GM23338 (cell line): Measurements from ENCODE around the gene SLC35D3. TPM values are rescaled to one million over a fixed set of nuclear protein-coding genes. Genes with fewer than 3 reads are reported as not detected.

Experiments
- ATAC-seq: fragments of 200-7000 bp; cut with Tn5 transposase; 3 replicates; pipeline ENCODE4 v1.9.1; 2020
- DNase-seq: peaks from one replicate; pipeline ENCODE4 v3.0.0-alpha.2; 2015; ENCODE audit warnings: low spot score
- H2AFZ ChIP-seq: fragments of 200-600 bp; sonication (generic); 2 replicates; pipeline ENCODE4 v1.8.0; 2016; ENCODE audit warnings: antibody characterized with exemption, mild to moderate bottlenecking, moderate library complexity
- H3F3A ChIP-seq: fragments of 200-600 bp; sonication (generic); replicated peaks from 2 replicates; pipeline ENCODE4 v1.8.0; 2017; ENCODE audit warnings: antibody characterized with exemption, mixed run types, low read depth
- H3K27ac ChIP-seq: fragments of 200-600 bp; sonication (generic); 2 replicates; pipeline ENCODE4 v1.6.1; 2016; ENCODE audit warnings: low read depth
- H3K27me3 ChIP-seq: fragments of 200-600 bp; sonication (generic); 2 replicates; pipeline ENCODE4 v1.8.0; 2016; ENCODE audit warnings: mild to moderate bottlenecking, mixed run types, moderate library complexity; ENCODE audit not compliant: insufficient read depth
- H3K36me3 ChIP-seq: fragments of 200-600 bp; sonication (generic); 2 replicates; pipeline ENCODE4 v1.8.0; 2016; ENCODE audit warnings: mild to moderate bottlenecking; ENCODE audit not compliant: insufficient read depth
- H3K4me1 ChIP-seq: fragments of 200-600 bp; sonication (generic); 2 replicates; pipeline ENCODE4 v1.8.0; 2016; ENCODE audit warnings: mild to moderate bottlenecking, moderate library complexity; ENCODE audit not compliant: insufficient read depth
- H3K4me2 ChIP-seq: fragments of 200-600 bp; sonication (generic); 2 replicates; pipeline ENCODE4 v1.7.1; 2017; ENCODE audit warnings: mixed run types
- H3K4me3 ChIP-seq: fragments of 200-600 bp; sonication (generic); 2 replicates; pipeline ENCODE4 v1.6.1; 2016; ENCODE audit warnings: mixed run types
- H3K79me2 ChIP-seq: fragments of 200-600 bp; sonication (generic); replicated peaks from 2 replicates; pipeline ENCODE4 v1.8.0; 2017; ENCODE audit warnings: mild to moderate bottlenecking; ENCODE audit not compliant: insufficient read depth
- H3K9me2 ChIP-seq: fragments of 200-600 bp; sonication (generic); 2 replicates; pipeline ENCODE4 v1.8.0; 2017; ENCODE audit not compliant: insufficient read depth
- H4K20me1 ChIP-seq: fragments of 200-600 bp; sonication (generic); replicated peaks from 2 replicates; pipeline ENCODE4 v1.8.0; 2017; ENCODE audit warnings: mild to moderate bottlenecking; ENCODE audit not compliant: insufficient read depth
- H3K27ac Mint-ChIP-seq: 2 replicates; pipeline ENCODE4 v1.8.0; 2020; ENCODE audit warnings: inconsistent platforms, mild to moderate bottlenecking, moderate library complexity, mixed read lengths
- H3K27me3 Mint-ChIP-seq: 3 replicates; pipeline ENCODE4 v1.8.0; 2022; ENCODE audit warnings: low read depth, mild to moderate bottlenecking, moderate library complexity, mixed read lengths, inconsistent platforms; ENCODE audit not compliant: insufficient read depth, poor library complexity
- H3K36me3 Mint-ChIP-seq: 3 replicates; pipeline ENCODE4 v1.8.0; 2021; ENCODE audit warnings: low read depth, mild to moderate bottlenecking, inconsistent platforms, moderate library complexity, mixed read lengths
- H3K4me1 Mint-ChIP-seq: 3 replicates; pipeline ENCODE4 v1.8.0; 2020; ENCODE audit warnings: mild to moderate bottlenecking, inconsistent platforms, mixed read lengths
- H3K4me3 Mint-ChIP-seq: 3 replicates; pipeline ENCODE4 v1.8.0; 2021; ENCODE audit warnings: moderate library complexity, mild to moderate bottlenecking, inconsistent platforms, mixed read lengths
- H3K9me3 Mint-ChIP-seq: 3 replicates; pipeline ENCODE4 v1.8.0; 2020; ENCODE audit warnings: moderate library complexity, mild to moderate bottlenecking, inconsistent platforms, mixed read lengths
- CREB1 ChIP-seq: fragments of 250-450 bp; sonication (Bioruptor Pico); IDR thresholded peaks from 2 replicates; pipeline ENCODE4 v1.5.0; 2020; ENCODE audit warnings: low read depth, mild to moderate bottlenecking, moderate library complexity
- CTCF ChIP-seq, 2 experiments: fragments of 200-600 bp in 1 of 2; sonication (generic) in 1 of 2; conservative IDR thresholded peaks; 2 replicates each; pipeline versions ENCODE4 v1.5.1 to v1.6.1; 2016 to 2017; ENCODE audit warnings: antibody characterized with exemption in 2 of 2, low read depth in 2 of 2, mild to moderate bottlenecking in 2 of 2, moderate library complexity in 1 of 2
- EZH2 ChIP-seq: fragments of 200-600 bp; sonication (generic); IDR thresholded peaks from one replicate; pipeline ENCODE4 v1.8.0; 2017; ENCODE audit warnings: antibody characterized with exemption, mild to moderate bottlenecking, low read depth; ENCODE audit not compliant: unreplicated experiment
- EZH2phosphoT487 ChIP-seq: fragments of 200-600 bp; sonication (generic); IDR thresholded peaks from one replicate; pipeline ENCODE4 v1.8.1; 2018; ENCODE audit warnings: antibody characterized with exemption; ENCODE audit not compliant: unreplicated experiment
- NANOG ChIP-seq: IDR thresholded peaks from 2 replicates; pipeline ENCODE4 v1.6.1; 2016; ENCODE audit warnings: antibody characterized with exemption, borderline replicate concordance
- STAT1 ChIP-seq: IDR thresholded peaks from one replicate; pipeline ENCODE4 v1.6.1; 2016; ENCODE audit warnings: antibody characterized with exemption; ENCODE audit not compliant: unreplicated experiment
- ZNF114 ChIP-seq: fragments of 250-450 bp; sonication (Bioruptor Pico); IDR thresholded peaks from 2 replicates; pipeline ENCODE4 v1.5.0; 2020; ENCODE audit warnings: mild to moderate bottlenecking, moderate library complexity
- ZNF331 ChIP-seq: fragments of 250-450 bp; sonication (Bioruptor Pico); IDR thresholded peaks from 2 replicates; pipeline ENCODE4 v1.5.0; 2020; ENCODE audit warnings: low read depth, mild to moderate bottlenecking, moderate library complexity
- polyA plus RNA-seq: library from polyadenylated mRNA; unstranded; fragments of >200 nt; fragmentation: Nextera tagmentation; extraction: Ambion mirVana; gene quantifications from 2 replicates; pipeline ENCODE4 v1.2.1, GENCODE V29; 2016
- total RNA-seq: library from RNA; depleted of rRNA; stranded (reverse); fragments of >200 nt; shearing (Covaris generic); gene quantifications from 2 replicates; pipeline ENCODE4 v1.2.3, GENCODE V29; 2014
- TF ChIP-seq, protein P1 (sequence below): fragments of 250-450 bp; sonication (Bioruptor Pico); IDR thresholded peaks from 2 replicates; pipeline ENCODE4 v1.5.0; 2020; ENCODE audit warnings: mild to moderate bottlenecking, moderate library complexity
- TF ChIP-seq, protein P2 (sequence below): IDR thresholded peaks from 2 replicates; pipeline ENCODE4 v1.6.1; 2016; ENCODE audit warnings: antibody characterized with exemption

The SLC35D3 gene
- total and polyA plus RNA-seq, 2 experiments from 2014 or later, result 0.59 to 1.6 TPM

GRCh38 chr6:136961848-136962247 is 39.7 kb downstream of the SLC35D3 start:
- H3K27me3 ChIP-seq, result no peaks in the 10 kb centered on the region
- H3K27me3 Mint-ChIP-seq, result peaks cover 11% of the 10 kb centered on the region
- ATAC-seq (no peak), DNase-seq (no peak)
- no peaks in the 10 kb centered on the region for H3K36me3 ChIP-seq
- H3K9me2 ChIP-seq, result no peaks in the 10 kb centered on the region
- no peaks in the 10 kb centered on the region for H4K20me1 ChIP-seq
- H3K4me3 ChIP-seq, result no peak overlapping the region
- H3K4me1 ChIP-seq, result peaks cover 41% of the 10 kb centered on the region
- TF ChIP-seq STAT1 (no peak), ZNF331 (CRISPR knock-in tag) (no peak), NANOG (no peak), EZH2phosphoT487 (no peak), ZNF114 (no peak), CTCF (conservative IDR thresholded peaks at IDR 0.05; ENCODE audit: low read depth in 2 of 2) (no peak), CREB1 (CRISPR knock-in tag) (no peak), EZH2 (no peak)
- TF ChIP-seq, protein P1, sequence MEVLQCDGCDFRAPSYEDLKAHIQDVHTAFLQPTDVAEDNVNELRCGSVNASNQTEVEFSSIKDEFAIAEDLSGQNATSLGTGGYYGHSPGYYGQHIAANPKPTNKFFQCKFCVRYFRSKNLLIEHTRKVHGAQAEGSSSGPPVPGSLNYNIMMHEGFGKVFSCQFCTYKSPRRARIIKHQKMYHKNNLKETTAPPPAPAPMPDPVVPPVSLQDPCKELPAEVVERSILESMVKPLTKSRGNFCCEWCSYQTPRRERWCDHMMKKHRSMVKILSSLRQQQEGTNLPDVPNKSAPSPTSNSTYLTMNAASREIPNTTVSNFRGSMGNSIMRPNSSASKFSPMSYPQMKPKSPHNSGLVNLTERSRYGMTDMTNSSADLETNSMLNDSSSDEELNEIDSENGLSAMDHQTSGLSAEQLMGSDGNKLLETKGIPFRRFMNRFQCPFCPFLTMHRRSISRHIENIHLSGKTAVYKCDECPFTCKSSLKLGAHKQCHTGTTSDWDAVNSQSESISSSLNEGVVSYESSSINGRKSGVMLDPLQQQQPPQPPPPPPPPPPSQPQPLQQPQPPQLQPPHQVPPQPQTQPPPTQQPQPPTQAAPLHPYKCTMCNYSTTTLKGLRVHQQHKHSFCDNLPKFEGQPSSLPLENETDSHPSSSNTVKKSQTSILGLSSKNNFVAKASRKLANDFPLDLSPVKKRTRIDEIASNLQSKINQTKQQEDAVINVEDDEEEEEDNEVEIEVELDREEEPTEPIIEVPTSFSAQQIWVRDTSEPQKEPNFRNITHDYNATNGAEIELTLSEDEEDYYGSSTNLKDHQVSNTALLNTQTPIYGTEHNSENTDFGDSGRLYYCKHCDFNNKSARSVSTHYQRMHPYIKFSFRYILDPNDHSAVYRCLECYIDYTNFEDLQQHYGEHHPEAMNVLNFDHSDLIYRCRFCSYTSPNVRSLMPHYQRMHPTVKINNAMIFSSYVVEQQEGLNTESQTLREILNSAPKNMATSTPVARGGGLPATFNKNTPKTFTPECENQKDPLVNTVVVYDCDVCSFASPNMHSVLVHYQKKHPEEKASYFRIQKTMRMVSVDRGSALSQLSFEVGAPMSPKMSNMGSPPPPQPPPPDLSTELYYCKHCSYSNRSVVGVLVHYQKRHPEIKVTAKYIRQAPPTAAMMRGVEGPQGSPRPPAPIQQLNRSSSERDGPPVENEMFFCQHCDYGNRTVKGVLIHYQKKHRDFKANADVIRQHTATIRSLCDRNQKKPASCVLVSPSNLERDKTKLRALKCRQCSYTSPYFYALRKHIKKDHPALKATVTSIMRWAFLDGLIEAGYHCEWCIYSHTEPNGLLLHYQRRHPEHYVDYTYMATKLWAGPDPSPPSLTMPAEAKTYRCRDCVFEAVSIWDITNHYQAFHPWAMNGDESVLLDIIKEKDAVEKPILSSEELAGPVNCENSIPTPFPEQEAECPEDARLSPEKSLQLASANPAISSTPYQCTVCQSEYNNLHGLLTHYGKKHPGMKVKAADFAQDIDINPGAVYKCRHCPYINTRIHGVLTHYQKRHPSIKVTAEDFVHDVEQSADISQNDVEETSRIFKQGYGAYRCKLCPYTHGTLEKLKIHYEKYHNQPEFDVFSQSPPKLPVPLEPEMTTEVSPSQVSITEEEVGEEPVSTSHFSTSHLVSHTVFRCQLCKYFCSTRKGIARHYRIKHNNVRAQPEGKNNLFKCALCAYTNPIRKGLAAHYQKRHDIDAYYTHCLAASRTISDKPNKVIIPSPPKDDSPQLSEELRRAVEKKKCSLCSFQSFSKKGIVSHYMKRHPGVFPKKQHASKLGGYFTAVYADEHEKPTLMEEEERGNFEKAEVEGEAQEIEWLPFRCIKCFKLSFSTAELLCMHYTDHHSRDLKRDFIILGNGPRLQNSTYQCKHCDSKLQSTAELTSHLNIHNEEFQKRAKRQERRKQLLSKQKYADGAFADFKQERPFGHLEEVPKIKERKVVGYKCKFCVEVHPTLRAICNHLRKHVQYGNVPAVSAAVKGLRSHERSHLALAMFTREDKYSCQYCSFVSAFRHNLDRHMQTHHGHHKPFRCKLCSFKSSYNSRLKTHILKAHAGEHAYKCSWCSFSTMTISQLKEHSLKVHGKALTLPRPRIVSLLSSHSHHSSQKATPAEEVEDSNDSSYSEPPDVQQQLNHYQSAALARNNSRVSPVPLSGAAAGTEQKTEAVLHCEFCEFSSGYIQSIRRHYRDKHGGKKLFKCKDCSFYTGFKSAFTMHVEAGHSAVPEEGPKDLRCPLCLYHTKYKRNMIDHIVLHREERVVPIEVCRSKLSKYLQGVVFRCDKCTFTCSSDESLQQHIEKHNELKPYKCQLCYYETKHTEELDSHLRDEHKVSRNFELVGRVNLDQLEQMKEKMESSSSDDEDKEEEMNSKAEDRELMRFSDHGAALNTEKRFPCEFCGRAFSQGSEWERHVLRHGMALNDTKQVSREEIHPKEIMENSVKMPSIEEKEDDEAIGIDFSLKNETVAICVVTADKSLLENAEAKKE (CRISPR knock-in tag), result no peak
- TF ChIP-seq, protein P2, sequence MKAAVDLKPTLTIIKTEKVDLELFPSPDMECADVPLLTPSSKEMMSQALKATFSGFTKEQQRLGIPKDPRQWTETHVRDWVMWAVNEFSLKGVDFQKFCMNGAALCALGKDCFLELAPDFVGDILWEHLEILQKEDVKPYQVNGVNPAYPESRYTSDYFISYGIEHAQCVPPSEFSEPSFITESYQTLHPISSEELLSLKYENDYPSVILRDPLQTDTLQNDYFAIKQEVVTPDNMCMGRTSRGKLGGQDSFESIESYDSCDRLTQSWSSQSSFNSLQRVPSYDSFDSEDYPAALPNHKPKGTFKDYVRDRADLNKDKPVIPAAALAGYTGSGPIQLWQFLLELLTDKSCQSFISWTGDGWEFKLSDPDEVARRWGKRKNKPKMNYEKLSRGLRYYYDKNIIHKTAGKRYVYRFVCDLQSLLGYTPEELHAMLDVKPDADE, result no peak
- H3F3A ChIP-seq, result no peaks in the 10 kb centered on the region
- H3K27ac Mint-ChIP-seq, result no peak overlapping the region
- no peaks in the 10 kb centered on the region for H3K9me3 Mint-ChIP-seq
- H3K4me2 ChIP-seq, result no peak overlapping the region
- H2AFZ ChIP-seq, result 0 out of 2 replicates have a peak overlapping the region, but pooled peaks have one; percentile 16
- no peak overlapping the region for H3K4me3 Mint-ChIP-seq
- no peaks in the 10 kb centered on the region for H3K79me2 ChIP-seq
- no peak overlapping the region for H3K27ac ChIP-seq
- peaks cover 40% of the 10 kb centered on the region for H3K4me1 Mint-ChIP-seq
- H3K36me3 Mint-ChIP-seq, result no peaks in the 10 kb centered on the region
